ENCODE data around the gene ACER3. TPM values are rescaled to one million over a fixed set of nuclear protein-coding genes. Genes with fewer than 3 reads are reported as not detected.

The ACER3 gene
- total RNA-seq, 1 donor from 2014 or later, result 56.7 TPM

GRCh38 chr11:77075425-77075905 is 214.7 kb downstream of the ACER3 start:
- DNase-seq (ENCODE audit: low spot score), result no peak
- intact Hi-C loops (cut with DNase I), result loop anchor here (5.0 kb wide), 1 partner anchor 923 kb away; no protein-coding TSS in a partner anchor
- ATAC-seq, result no peak

Other genes starting within 250 kb of the ACER3 start
- 192 TPM for gene LRRC32, start 190.2 kb upstream of the ACER3 start, total RNA-seq
- 48.8 TPM for gene TSKU, start 77.6 kb upstream of the ACER3 start, total RNA-seq
- not detected for gene B3GNT6, start 173.5 kb downstream of the ACER3 start, total RNA-seq
- gene CAPN5, start 206.1 kb downstream of the ACER3 start, total RNA-seq, result 20.1 TPM
- gene OMP, start 241.9 kb downstream of the ACER3 start, total RNA-seq, result 2.8 TPM

Data from sciatic nerve (tissue), 2 donors.